HG02840 (cell line): Measurements from ENCODE around the gene NEDD8.
A peak's percentile ranks its signal among the peaks of the same experiment; 100 is the strongest.
"Not testable (repeated sequence)": the region's sequence is repeated elsewhere in the genome, so short reads cannot be mapped to it uniquely, and the experiment has no call there.

ENCODE experiments used
- ATAC-seq: cut with Tn5 transposase; IDR thresholded peaks from one replicate; pipeline ENCODE4 v1.9.1; 2021; ENCODE audit warnings: mild to moderate bottlenecking, moderate library complexity, moderate number of reproducible peaks; ENCODE audit not compliant: unreplicated experiment, low FRiP score

The NEDD8 gene

GRCh38 chr14:24228902-24229301, 3.3 kb downstream of the NEDD8 start:
- ATAC-seq, result no peak

DNA sequence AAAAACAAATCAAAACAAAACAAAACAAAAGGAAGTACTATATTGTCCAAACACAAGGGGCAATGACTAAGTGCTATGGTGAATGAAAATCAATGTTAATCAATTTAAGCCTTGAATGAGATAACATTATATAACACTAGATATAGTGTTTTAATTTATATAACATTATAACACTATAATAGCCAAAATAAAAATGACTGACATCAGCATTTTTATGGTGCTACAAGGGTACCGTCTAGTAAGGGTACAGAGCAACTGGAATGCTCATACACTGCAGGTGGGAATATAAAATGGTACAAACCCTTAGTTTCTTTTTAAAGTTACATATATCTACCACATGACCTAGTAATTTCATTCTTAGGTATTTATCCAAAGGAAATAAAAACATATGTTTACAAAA, 5.7 kb downstream of the NEDD8 start:
- ATAC-seq, result no peak

GRCh38 chr14:24224618-24225071, 7.5 kb downstream of the NEDD8 start:
- ATAC-seq, result no peak

GRCh38 chr14:24222987-24223386, 9.2 kb downstream of the NEDD8 start:
- not testable (repeated sequence) for ATAC-seq

GRCh38 chr14:24219521-24219920, 12.6 kb downstream of the NEDD8 start:
- no peak for ATAC-seq

DNA sequence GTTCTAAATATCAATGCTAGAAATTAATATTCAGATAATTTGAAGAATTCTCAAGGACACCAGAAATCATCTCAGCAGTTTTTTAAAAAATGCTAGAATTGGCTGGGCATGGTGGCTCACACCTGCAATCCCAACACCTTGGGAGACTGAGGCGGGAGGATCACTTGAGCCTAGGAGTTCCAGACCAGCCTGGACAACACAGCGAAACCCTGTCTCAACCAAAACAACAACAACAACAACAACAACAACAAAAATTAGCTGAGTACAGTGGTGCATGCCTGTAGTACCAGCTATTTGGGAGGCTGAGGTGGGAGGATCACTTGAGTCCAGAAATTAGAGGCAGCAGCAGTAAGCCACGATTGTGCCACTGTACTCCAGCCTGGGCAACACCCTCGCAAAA, 13.1 kb downstream of the NEDD8 start:
- no peak for ATAC-seq

DNA sequence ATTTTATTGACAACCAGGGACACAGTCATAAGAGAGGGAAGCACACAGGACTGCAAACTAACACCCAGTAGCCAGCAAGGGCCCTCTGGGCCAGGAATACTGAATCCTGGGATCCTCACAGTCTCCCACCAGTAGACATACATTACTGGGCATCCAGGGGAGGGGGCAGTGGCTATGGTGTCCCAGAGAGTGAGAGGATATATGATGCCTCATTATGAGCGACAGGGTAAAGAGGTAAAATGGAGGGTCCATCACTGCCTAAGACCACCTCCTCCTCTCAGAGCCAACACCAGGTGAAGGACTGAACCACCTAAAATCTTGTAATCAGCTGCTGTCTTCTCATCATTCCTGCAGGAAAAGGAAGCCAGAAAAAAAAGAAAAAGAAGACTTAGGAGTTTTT, 15.3 kb downstream of the NEDD8 start:
- ATAC-seq, result not testable (repeated sequence)

- no peak for ATAC-seq
Observed at GRCh38 chr14:24216345-24216699, 15.8 kb downstream of the NEDD8 start.

- ATAC-seq, result peak; percentile 49
Observed at GRCh38 chr14:24215495-24216344, 16.4 kb downstream of the NEDD8 start, which contains the start of gene MDP1. MDP1 (minus strand) TSS chr14:24216066; CDS start chr14:24215955, 111 bp downstream.

- no peak for ATAC-seq
Observed at GRCh38 chr14:24213866-24214662, 18.1 kb downstream of the NEDD8 start.

GRCh38 chr14:24212924-24213865, 19.0 kb downstream of the NEDD8 start, which contains the start of gene CHMP4A:
CHMP4A (minus strand) TSS chr14:24213488; CDS start chr14:24213439, 49 bp downstream.
- ATAC-seq, result peak; percentile 83

- no peak for ATAC-seq
Observed at GRCh38 chr14:24211311-24211710, 20.9 kb downstream of the NEDD8 start.

GRCh38 chr14:24207625-24208024, 24.5 kb downstream of the NEDD8 start:
- ATAC-seq, result no peak

DNA sequence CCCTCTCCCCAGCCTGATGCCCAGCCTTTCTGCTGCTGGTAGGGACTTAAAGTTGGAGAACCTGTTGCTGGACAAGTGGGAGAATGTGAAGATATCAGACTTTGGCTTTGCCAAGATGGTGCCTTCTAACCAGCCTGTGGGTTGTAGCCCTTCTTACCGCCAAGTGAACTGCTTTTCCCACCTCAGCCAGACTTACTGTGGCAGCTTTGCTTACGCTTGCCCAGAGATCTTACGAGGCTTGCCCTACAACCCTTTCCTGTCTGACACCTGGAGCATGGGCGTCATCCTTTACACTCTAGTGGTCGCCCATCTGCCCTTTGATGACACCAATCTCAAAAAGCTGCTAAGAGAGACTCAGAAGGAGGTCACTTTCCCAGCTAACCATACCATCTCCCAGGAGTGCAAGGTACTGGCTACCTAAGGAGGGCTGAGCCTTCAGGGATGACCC, 25.0 kb downstream of the NEDD8 start:
- ATAC-seq, result no peak

DNA sequence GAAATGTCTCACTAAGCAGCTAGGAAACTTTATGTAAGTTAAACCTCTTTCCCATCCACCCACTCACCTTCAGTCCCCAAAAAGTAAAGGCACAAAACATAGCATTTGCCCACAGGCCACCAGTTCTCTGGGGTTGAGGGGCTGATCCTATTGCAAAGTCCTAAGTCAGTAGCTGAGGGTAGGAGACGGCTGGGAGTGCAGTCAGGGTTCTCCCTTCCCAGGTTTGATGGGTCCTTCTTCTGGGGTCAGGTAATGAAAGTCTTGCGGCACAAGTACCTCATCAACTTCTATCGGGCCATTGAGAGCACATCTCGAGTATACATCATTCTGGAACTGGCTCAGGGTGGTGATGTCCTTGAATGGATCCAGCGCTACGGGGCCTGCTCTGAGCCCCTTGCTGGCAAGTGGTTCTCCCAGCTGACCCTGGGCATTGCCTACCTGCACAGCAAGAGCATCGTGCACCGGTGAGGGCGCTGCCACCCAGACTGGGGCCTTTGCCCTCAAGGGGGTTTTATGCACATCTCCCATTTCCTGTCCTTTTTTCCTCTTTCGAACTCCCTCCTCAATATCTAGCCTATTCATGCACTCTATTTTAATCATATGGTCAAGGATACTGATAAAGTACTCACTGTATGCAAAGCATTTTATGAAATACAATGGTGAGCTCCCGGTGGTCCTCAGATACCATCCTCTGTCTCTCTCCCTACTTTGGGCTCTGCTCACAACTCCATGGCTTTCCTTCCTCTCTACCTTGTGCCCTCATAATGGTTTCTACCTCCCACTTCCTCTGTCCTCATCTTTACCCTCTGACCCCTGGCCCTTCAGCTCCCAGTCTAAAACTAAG, 25.7 kb downstream of the NEDD8 start:
- ATAC-seq, result no peak

DNA sequence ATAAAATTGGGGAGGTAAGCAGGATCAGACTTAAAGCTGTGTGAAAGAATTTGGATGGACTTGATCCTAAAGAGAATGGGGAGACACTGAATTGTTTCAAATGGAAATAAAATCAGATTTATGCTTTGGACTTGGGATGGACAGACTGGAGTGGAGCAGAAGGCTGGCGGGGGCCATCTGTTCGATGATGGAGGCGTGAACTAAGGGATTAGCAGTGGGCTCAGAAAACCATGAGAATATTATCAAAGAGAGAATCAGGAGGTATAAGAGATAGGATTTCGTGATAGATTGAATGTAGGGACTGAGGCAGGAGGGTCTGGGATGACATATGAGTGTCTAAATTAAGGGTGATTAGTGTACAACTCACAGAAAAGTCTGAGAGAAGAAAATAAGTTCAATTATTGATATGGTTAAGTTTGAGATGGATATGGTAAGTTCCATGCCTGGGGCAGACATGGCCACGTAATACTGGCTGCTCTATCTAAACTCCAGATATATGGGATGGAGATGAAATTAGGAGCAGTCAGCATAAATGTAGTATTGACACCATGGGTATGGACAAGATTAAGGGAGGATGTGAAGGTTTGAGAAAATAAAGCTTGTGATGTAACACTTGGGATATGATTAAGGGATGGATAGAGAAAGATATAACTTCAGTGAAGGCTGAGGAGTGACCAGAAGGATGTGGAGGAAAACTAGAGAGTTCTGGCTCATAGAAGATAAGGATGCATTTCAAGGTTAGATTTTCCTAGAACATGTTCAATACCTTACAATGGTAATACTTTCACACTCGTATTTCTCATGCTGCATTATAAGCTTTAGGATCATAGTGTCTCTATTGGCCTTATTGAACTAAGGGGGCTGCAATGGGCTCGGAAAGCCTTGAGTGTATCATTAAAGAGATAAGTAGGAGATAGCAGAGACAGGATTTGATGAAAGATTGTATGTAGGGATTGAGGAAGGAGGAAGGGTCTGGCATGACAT, 27.7 kb downstream of the NEDD8 start:
- no peak for ATAC-seq

DNA sequence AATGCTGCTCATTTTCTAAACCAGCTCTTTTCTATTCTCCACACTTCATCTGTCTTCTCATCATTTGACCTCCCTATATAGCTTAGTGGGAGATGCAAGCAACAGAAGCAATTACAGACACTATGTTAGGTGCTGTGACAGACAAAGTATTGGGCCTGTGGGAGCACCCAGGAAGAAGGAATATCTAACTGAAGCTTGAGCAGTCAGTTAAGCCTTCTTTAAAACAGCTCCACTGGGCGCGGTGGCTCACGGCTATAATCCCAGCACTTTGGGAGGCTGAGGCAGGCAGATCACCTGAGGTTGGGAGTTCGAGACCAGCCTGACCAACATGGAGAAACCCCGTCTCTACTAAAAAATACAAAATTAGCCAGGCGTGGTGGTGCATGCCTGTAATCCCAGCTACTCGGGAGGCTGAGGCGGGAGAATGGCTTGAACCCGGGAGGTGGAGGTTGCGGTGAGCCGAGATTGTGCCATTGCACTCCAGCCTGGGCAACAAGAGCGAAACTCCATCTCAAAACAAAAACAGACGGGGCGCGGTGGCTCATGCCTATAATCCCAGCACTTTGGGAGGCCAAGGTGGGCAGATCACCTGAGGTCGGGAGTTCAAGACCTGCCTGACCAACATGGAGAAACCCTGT, 28.8 kb downstream of the NEDD8 start:
- ATAC-seq, result not testable (repeated sequence)

DNA sequence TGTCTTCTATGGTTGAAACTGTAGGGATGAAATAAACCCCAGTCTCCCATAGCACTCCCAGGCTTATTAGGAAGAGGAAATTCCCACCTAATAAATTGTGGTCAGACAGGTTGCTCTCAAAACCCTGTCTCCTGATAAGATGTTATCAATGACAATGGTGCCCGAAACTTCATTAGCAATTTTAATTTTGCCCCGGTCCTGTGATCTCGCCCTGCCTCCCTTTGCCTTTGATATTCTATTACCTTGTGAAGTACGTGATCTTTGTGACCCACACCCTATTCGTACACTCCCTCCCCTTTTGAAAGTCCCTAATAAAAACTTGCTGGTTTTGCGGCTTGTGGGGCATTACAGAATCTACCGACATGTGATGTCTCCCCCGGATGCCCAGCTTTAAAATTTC, 29.6 kb downstream of the NEDD8 start:
- ATAC-seq, result not testable (repeated sequence)
